ENCODE results near the gene PLCD4. TPM values are rescaled to one million over a fixed set of nuclear protein-coding genes. Genes with fewer than 3 reads are reported as not detected.

The PLCD4 gene
- total RNA-seq, result 2.1 and 2.6 TPM in 2 replicates

DNA sequence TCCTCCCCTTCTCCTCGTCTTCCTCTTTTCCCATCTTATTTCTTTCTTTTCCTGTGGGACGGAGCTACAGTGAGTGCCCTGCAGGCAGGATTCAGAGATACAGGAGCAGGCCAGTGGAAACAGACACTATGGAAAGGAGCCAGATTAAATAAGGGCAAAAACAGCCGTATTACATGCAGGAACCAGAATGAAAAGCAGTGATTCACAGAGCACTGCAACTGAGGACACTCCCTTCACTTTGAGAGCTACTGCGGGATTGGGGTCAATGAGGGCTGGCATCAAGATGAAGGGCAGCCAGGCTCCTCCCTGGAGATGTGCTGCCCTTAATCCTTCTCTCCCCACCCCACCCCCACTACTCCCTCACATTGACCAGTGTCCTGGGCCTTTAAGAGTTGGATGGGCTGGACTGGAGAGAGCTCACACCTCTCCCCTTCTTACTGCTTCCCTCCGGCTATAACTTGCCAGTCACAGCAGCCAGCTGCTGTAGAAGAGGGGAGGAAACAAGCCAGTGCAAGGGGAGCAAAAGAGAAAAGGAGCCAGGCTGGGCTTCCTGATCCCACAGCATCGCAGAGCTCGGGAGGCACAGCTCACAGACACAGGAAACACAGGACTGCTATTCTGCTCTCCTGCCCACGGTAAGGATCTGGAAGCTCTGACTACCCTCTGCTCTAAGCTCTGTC lies at the start of gene PLCD4:
PLCD4 (plus strand) TSS at position 464 of the 680 bp plus-strand sequence. CDS start 7,841 bp downstream, outside the sequence.

DNA sequence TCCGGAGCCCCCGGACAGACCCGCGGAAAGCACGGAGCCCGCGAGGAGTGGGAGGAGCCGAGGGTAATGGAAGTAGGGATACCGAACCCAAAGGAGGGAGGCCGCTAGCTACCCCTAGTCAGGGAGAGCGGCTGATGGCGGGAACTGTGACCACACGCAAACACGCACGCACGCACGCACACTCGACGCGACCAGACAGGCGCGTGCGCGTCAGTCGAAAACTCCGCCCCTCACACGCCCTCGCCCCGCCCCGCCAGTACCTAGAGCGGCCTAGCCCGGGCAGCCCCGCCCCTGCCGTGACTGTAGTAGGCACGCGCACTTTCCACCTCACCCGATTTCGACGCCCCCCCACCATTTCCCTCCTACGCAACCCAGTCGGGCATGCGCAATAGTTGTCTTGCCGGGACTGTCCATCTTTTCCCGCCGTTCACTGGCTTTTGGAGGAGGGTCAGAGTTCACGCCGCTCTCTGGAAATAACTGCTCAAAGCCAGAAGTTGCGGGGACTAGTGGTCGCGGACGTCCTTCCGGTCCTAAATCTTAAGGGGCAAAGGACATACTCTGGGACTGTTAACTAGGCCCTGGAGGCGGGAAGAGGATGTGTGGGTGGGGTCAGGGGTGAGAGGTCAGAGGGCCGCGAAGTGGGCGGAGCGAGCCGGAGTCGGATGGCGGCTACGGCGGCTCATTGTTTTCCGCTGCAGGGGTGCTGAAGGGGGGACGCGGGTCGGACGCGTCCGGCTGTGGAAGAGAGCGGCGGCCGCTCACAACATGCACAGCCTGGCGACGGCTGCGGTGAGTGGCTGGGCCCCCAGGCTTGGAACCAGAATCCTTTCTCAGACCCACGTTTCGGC lies 39.3 kb upstream of the PLCD4 start, which contains the start of the genes CNOT9 and USP37:
CNOT9 (plus strand) TSS at position 650 of the 848 bp plus-strand sequence; CDS start at position 766, 116 bp downstream.
USP37 (minus strand) TSS at position 162 of the 848 bp plus-strand sequence. CDS start 9,698 bp downstream, outside the sequence.

DNA sequence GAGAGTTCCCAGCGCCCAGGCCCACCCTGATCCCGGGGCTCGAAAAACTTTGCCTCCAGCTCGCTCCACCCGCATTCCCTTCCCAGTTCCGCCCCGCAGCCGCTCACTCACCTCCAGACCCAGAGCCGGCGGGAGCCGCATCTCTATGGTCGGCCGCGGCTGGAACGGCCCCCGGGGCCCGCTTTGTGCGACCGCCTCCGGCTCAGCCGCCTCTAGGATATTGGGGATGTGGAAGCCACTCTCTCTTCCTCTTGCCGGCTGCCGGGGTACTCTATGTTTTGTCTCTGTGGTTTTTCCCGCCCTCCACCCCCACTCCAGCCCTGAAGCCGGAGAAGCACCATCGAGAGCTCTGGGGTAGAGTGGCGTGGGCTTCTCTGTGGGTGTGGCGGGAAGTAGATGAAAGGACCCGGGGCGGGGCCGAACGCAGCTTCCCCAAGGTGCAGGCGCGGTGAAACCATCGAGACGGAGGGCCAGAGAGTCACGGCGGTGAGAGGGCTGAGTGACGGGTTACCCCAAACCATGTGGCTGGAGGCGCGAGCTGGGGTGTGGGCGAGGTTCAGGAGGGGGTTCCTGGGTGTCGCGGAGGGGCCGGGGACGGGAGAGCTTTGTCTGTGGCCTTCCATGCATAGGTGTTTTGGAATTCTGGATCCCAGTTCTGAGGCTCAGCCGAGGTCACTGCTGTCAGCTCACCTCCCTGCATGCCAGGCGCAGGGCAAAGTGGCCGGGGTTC lies 51.7 kb downstream of the PLCD4 start, which contains the start of the genes BCS1L and ZNF142:
BCS1L (plus strand) TSS at position 426 of the 730 bp plus-strand sequence. CDS start 1,305 bp downstream, outside the sequence.
ZNF142 (minus strand) TSS at position 366 of the 730 bp plus-strand sequence. CDS start 3,194 bp downstream, outside the sequence.

DNA sequence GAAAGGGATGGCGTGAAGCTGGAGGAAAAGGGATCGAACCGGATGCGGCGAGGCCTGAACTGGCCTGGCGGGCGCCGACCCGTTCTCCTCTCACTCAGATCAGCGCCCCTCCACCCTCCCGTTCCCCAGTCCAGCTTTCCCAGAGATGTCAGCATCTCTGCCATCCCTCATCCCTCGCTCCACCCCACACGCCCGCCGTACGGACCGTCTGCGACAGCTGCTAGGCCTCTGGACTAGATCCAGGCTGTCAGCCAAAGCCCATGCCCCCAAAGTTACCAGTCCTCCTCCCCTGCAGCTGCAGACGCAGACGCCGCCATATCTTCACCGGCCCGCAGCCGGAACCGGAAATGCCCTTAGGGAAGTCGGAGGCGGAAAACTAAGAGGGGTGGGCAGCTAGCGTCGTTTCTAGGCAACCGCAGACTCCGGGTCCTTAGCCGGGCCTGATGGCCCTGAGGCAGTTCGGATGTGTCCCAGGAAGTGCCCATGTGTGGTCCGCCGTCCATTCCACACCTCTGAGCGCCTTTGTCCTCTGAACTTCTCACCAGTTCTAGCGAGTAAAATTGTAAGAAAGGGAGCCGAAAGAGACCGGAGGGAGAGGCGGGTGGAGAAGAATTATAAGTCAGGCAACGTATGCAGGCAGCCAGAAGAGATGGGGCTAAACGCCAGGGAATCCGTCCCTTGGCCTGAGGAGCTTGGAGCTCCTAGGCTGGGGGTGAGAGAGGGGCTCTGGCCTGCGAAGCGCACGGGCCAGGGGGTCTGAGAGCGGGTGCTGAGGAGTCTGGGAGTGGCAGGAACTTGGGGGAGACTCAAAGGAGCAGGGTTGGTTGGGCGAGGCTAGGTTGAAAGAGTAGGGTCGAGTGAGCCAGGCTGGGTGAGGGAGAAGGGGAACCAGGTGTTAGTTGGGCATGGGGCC lies 64.2 kb downstream of the PLCD4 start, which contains the start of the genes RNF25 and STK36:
RNF25 (minus strand) TSS at position 349 of the 913 bp plus-strand sequence; CDS start at position 317, 32 bp downstream.
STK36 (plus strand) TSS at position 433 of the 913 bp plus-strand sequence. CDS start 744 bp downstream, outside the sequence.

Other genes starting within 250 kb of the PLCD4 start
- gene SLC11A1, start 225.6 kb upstream of the PLCD4 start, total RNA-seq, result 0.11 and 0.25 TPM in 2 replicates
- 36.7 and 46.0 TPM in 2 replicates for gene CTDSP1, start 208.0 kb upstream of the PLCD4 start, total RNA-seq
- 0.12 TPM in 1 of 2 replicates, not detected in the other for gene VIL1, start 188.8 kb upstream of the PLCD4 start, total RNA-seq
- gene USP37, start 39.5 kb upstream of the PLCD4 start, total RNA-seq, result 10.1 and 11.6 TPM in 2 replicates
- 38.1 and 69.2 TPM in 2 replicates for gene CNOT9, start 39.1 kb upstream of the PLCD4 start, total RNA-seq
- gene ZNF142, start 51.7 kb downstream of the PLCD4 start, total RNA-seq, result 8.5 and 9.7 TPM in 2 replicates
- 36.5 and 49.9 TPM in 2 replicates for gene BCS1L, start 51.8 kb downstream of the PLCD4 start, total RNA-seq
- 22.5 and 31.2 TPM in 2 replicates for gene RNF25, start 64.1 kb downstream of the PLCD4 start, total RNA-seq
- gene STK36, start 64.2 kb downstream of the PLCD4 start, total RNA-seq, result 24.9 and 37.0 TPM in 2 replicates
- gene TTLL4, start 102.9 kb downstream of the PLCD4 start, total RNA-seq, result 7.1 and 9.0 TPM in 2 replicates
- 12.7 and 25.1 TPM in 2 replicates for gene CYP27A1, start 174.2 kb downstream of the PLCD4 start, total RNA-seq
- not detected in 2 replicates for gene PRKAG3, start 223.9 kb downstream of the PLCD4 start, total RNA-seq

Data from uterine smooth muscle cell (primary cell).